ENCODE results near the gene EXD1.

EXD1 gene

DNA sequence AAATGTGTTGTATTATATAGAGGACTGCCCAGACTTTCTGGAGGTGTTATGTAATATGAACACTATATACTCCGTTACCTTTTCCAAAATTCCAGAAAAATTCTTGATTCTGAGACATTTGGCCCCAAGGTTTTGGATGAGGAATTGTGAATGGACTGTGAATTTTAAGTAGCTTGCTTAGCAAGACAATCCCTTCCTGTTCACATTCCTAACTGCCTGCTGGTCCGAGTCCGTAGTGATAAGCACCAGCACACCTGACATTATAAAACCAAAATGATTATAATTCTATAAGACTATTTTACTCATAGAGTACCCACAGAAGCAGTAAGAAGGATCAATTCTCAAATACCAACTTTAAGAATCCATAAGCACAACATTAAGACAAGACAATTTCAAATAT is 11.2 kb downstream of the EXD1 start:
- Histone ChIP-seq H3K18ac (ENCODE audit: low read length) (no peak overlapping the region), H4K5ac (ENCODE audit: low read length) (no peak overlapping the region), H3K4ac (ENCODE audit: low read depth, low read length) (no peak overlapping the region), H2BK5ac (ENCODE audit: low read length) (no peak overlapping the region), H4K8ac (ENCODE audit: low read depth, low read length) (no peak overlapping the region), H2BK15ac (replicated peaks; ENCODE audit: low read depth) (no peak overlapping the region), H3K27me3 (ENCODE audit: insufficient read depth, low read length, poor library complexity) (no peaks in the 10 kb centered on the region), H3K79me1 (ENCODE audit: low read length) (no peaks in the 10 kb centered on the region), H3K4me1 (ENCODE audit: control insufficient read depth, low read depth, low read length) (no peaks in the 10 kb centered on the region), H3K4me2 (ENCODE audit: low read length) (no peak overlapping the region), H3K23ac (ENCODE audit: low read length) (no peak overlapping the region), H3K56ac (ENCODE audit: low read length) (no peak overlapping the region), H2BK120ac (ENCODE audit: low read depth, low read length) (no peak overlapping the region), H3K27ac (ENCODE audit: low read depth, low read length) (no peak overlapping the region), H3K9ac (ENCODE audit: low read length) (no peak overlapping the region), H2AK5ac (ENCODE audit: low read length) (no peak overlapping the region), H3K36me3 (ENCODE audit: control insufficient read depth, insufficient read depth, low read length) (no peaks in the 10 kb centered on the region), H3K79me2 (ENCODE audit: control insufficient read depth, insufficient read depth, low read length) (no peaks in the 10 kb centered on the region), H3K4me3 (ENCODE audit: low read length) (no peak overlapping the region)
- no CpG with 5 or more reads among the region's 3 CpGs for WGBS (ENCODE audit: extremely low coverage, insufficient coverage, low lambda C conversion rate)
- no peak for DNase-seq

GRCh38 chr15:41218851-41219250 is 11.7 kb downstream of the EXD1 start:
- no peaks in the 10 kb centered on the region for H3K79me2 ChIP-seq (ENCODE audit: control insufficient read depth, insufficient read depth, low read length)
- DNase-seq: no peak
- H3K4me3 ChIP-seq (ENCODE audit: low read length): no peak overlapping the region
- H3K4me1 ChIP-seq (ENCODE audit: control insufficient read depth, low read depth, low read length): no peaks in the 10 kb centered on the region
- no peak overlapping the region for H3K56ac ChIP-seq (ENCODE audit: low read length)
- H3K23ac ChIP-seq (ENCODE audit: low read length): no peak overlapping the region
- WGBS (ENCODE audit: extremely low coverage, insufficient coverage, low lambda C conversion rate): no CpG with 5 or more reads among the region's 1 CpG
- no peaks in the 10 kb centered on the region for H3K79me1 ChIP-seq (ENCODE audit: low read length)
- H4K5ac ChIP-seq (ENCODE audit: low read length): no peak overlapping the region
- no peak overlapping the region for H3K9ac ChIP-seq (ENCODE audit: low read length)
- H3K27ac ChIP-seq (ENCODE audit: low read depth, low read length): no peak overlapping the region
- no peak overlapping the region for H4K8ac ChIP-seq (ENCODE audit: low read depth, low read length)
- no peak overlapping the region for H2AK5ac ChIP-seq (ENCODE audit: low read length)
- no peak overlapping the region for H3K18ac ChIP-seq (ENCODE audit: low read length)
- H3K4ac ChIP-seq (ENCODE audit: low read depth, low read length): no peak overlapping the region
- H2BK5ac ChIP-seq (ENCODE audit: low read length): no peak overlapping the region
- H2BK15ac ChIP-seq (replicated peaks; ENCODE audit: low read depth): no peak overlapping the region
- H3K27me3 ChIP-seq (ENCODE audit: insufficient read depth, low read length, poor library complexity): no peaks in the 10 kb centered on the region
- no peak overlapping the region for H3K4me2 ChIP-seq (ENCODE audit: low read length)
- H2BK120ac ChIP-seq (ENCODE audit: low read depth, low read length): no peak overlapping the region
- no peaks in the 10 kb centered on the region for H3K36me3 ChIP-seq (ENCODE audit: control insufficient read depth, insufficient read depth, low read length)

DNA sequence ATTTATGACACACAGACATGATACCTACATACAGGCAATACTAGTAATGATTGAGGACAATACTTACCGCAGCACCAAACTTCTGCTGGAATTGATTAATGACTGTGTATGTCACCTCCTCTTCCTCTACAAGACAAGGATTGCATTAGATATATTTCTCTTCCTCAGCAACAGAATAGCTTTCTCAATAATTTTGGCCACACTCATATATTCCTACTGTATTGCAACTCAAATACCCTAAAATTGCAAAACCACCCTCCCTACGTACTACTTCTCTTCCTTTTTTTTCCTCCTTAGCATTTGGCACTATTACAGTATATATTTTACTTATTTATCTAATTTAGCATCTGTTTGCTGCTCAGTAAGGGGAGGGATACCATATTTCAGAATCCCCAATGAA is 14.8 kb downstream of the EXD1 start:
- Histone ChIP-seq H2AK5ac (ENCODE audit: low read length) (no peak overlapping the region), H3K4me1 (ENCODE audit: control insufficient read depth, low read depth, low read length) (no peaks in the 10 kb centered on the region), H3K23ac (ENCODE audit: low read length) (no peak overlapping the region), H4K5ac (ENCODE audit: low read length) (no peak overlapping the region), H2BK5ac (ENCODE audit: low read length) (no peak overlapping the region), H2BK15ac (replicated peaks; ENCODE audit: low read depth) (no peak overlapping the region), H3K4ac (ENCODE audit: low read depth, low read length) (no peak overlapping the region), H3K18ac (ENCODE audit: low read length) (no peak overlapping the region), H3K36me3 (ENCODE audit: control insufficient read depth, insufficient read depth, low read length) (no peaks in the 10 kb centered on the region), H3K27ac (ENCODE audit: low read depth, low read length) (no peak overlapping the region), H3K27me3 (ENCODE audit: insufficient read depth, low read length, poor library complexity) (no peaks in the 10 kb centered on the region), H3K9ac (ENCODE audit: low read length) (no peak overlapping the region), H3K79me2 (ENCODE audit: control insufficient read depth, insufficient read depth, low read length) (no peaks in the 10 kb centered on the region), H3K4me3 (ENCODE audit: low read length) (no peak overlapping the region), H3K4me2 (ENCODE audit: low read length) (no peak overlapping the region), H2BK120ac (ENCODE audit: low read depth, low read length) (no peak overlapping the region), H4K8ac (ENCODE audit: low read depth, low read length) (no peak overlapping the region), H3K79me1 (ENCODE audit: low read length) (no peaks in the 10 kb centered on the region), H3K56ac (ENCODE audit: low read length) (no peak overlapping the region)
- DNase-seq: no peak
- 100% methylated on average over 1 of the region's 2 CpGs for WGBS (ENCODE audit: extremely low coverage, insufficient coverage, low lambda C conversion rate)

GRCh38 chr15:41207687-41208448 is 22.7 kb downstream of the EXD1 start:
- Histone ChIP-seq H3K23ac (ENCODE audit: low read length) (no peak overlapping the region), H4K5ac (ENCODE audit: low read length) (no peak overlapping the region), H3K79me2 (ENCODE audit: control insufficient read depth, insufficient read depth, low read length) (no peaks in the 10 kb centered on the region), H2AK5ac (ENCODE audit: low read length) (no peak overlapping the region), H3K27ac (ENCODE audit: low read depth, low read length) (no peak overlapping the region), H3K4me3 (ENCODE audit: low read length) (no peak overlapping the region), H2BK5ac (ENCODE audit: low read length) (no peak overlapping the region), H3K79me1 (ENCODE audit: low read length) (no peaks in the 10 kb centered on the region), H3K36me3 (ENCODE audit: control insufficient read depth, insufficient read depth, low read length) (no peaks in the 10 kb centered on the region), H3K4me2 (ENCODE audit: low read length) (no peak overlapping the region), H3K4me1 (ENCODE audit: control insufficient read depth, low read depth, low read length) (no peaks in the 10 kb centered on the region), H3K56ac (ENCODE audit: low read length) (no peak overlapping the region), H3K18ac (ENCODE audit: low read length) (no peak overlapping the region), H4K8ac (ENCODE audit: low read depth, low read length) (no peak overlapping the region), H3K4ac (ENCODE audit: low read depth, low read length) (no peak overlapping the region), H2BK15ac (replicated peaks; ENCODE audit: low read depth) (no peak overlapping the region), H3K9ac (ENCODE audit: low read length) (no peak overlapping the region), H2BK120ac (ENCODE audit: low read depth, low read length) (no peak overlapping the region), H3K27me3 (ENCODE audit: insufficient read depth, low read length, poor library complexity) (no peaks in the 10 kb centered on the region)
- WGBS (ENCODE audit: extremely low coverage, insufficient coverage, low lambda C conversion rate): no CpG with 5 or more reads among the region's 5 CpGs
- DNase-seq: no peak

GRCh38 chr15:41205315-41205714 is 25.2 kb downstream of the EXD1 start:
- Histone ChIP-seq H2BK120ac (ENCODE audit: low read depth, low read length) (no peak overlapping the region), H3K4ac (ENCODE audit: low read depth, low read length) (no peak overlapping the region), H3K56ac (ENCODE audit: low read length) (no peak overlapping the region), H2BK15ac (replicated peaks; ENCODE audit: low read depth) (no peak overlapping the region), H3K4me3 (ENCODE audit: low read length) (no peak overlapping the region), H2AK5ac (ENCODE audit: low read length) (no peak overlapping the region), H4K8ac (ENCODE audit: low read depth, low read length) (no peak overlapping the region), H3K79me2 (ENCODE audit: control insufficient read depth, insufficient read depth, low read length) (no peaks in the 10 kb centered on the region), H3K27me3 (ENCODE audit: insufficient read depth, low read length, poor library complexity) (no peaks in the 10 kb centered on the region), H3K36me3 (ENCODE audit: control insufficient read depth, insufficient read depth, low read length) (no peaks in the 10 kb centered on the region), H4K5ac (ENCODE audit: low read length) (no peak overlapping the region), H3K4me2 (ENCODE audit: low read length) (no peak overlapping the region), H2BK5ac (ENCODE audit: low read length) (no peak overlapping the region), H3K79me1 (ENCODE audit: low read length) (no peaks in the 10 kb centered on the region), H3K4me1 (ENCODE audit: control insufficient read depth, low read depth, low read length) (no peaks in the 10 kb centered on the region), H3K9ac (ENCODE audit: low read length) (no peak overlapping the region), H3K27ac (ENCODE audit: low read depth, low read length) (no peak overlapping the region), H3K23ac (ENCODE audit: low read length) (no peak overlapping the region), H3K18ac (ENCODE audit: low read length) (no peak overlapping the region)
- no peak for DNase-seq
- WGBS (ENCODE audit: extremely low coverage, insufficient coverage, low lambda C conversion rate): no CpG with 5 or more reads among the region's 3 CpGs

- H3K79me2 ChIP-seq (ENCODE audit: control insufficient read depth, insufficient read depth, low read length): no peaks in the 10 kb centered on the region
These were observed 27.2 kb downstream of the EXD1 start for GRCh38 chr15:41203395-41203794.

More at GRCh38 chr15:41203395-41203794, 27.2 kb downstream of the EXD1 start:
- no peak overlapping the region for H4K8ac ChIP-seq (ENCODE audit: low read depth, low read length)
- H4K5ac ChIP-seq (ENCODE audit: low read length): no peak overlapping the region
- no peak overlapping the region for H2BK120ac ChIP-seq (ENCODE audit: low read depth, low read length)
- no peaks in the 10 kb centered on the region for H3K79me1 ChIP-seq (ENCODE audit: low read length)
- no peak overlapping the region for H3K23ac ChIP-seq (ENCODE audit: low read length)
- H3K4ac ChIP-seq (ENCODE audit: low read depth, low read length): no peak overlapping the region
- H3K27me3 ChIP-seq (ENCODE audit: insufficient read depth, low read length, poor library complexity): no peaks in the 10 kb centered on the region
- H3K18ac ChIP-seq (ENCODE audit: low read length): no peak overlapping the region
- H2AK5ac ChIP-seq (ENCODE audit: low read length): no peak overlapping the region
- no peak overlapping the region for H3K4me2 ChIP-seq (ENCODE audit: low read length)
- no peaks in the 10 kb centered on the region for H3K36me3 ChIP-seq (ENCODE audit: control insufficient read depth, insufficient read depth, low read length)
- no peak for DNase-seq
- no peak overlapping the region for H2BK15ac ChIP-seq (replicated peaks; ENCODE audit: low read depth)
- no peak overlapping the region for H3K56ac ChIP-seq (ENCODE audit: low read length)
- WGBS (ENCODE audit: extremely low coverage, insufficient coverage, low lambda C conversion rate): no CpG with 5 or more reads among the region's 7 CpGs
- H2BK5ac ChIP-seq (ENCODE audit: low read length): no peak overlapping the region
- H3K27ac ChIP-seq (ENCODE audit: low read depth, low read length): no peak overlapping the region
- no peaks in the 10 kb centered on the region for H3K4me1 ChIP-seq (ENCODE audit: control insufficient read depth, low read depth, low read length)
- H3K9ac ChIP-seq (ENCODE audit: low read length): no peak overlapping the region
- H3K4me3 ChIP-seq (ENCODE audit: low read length): no peak overlapping the region

All from mesendoderm (in vitro differentiated cells).